Fibroblast of lung (primary cell): ENCODE measurements around the gene PHETA2. TPM values are rescaled to one million over a fixed set of nuclear protein-coding genes. Genes with fewer than 3 reads are reported as not detected.

ENCODE experiments used
- DNase-seq, 2 donors: peaks; one replicate each; pipeline versions ENCODE4 v3.0.0 to v3.0.0-alpha.2; 2010; ENCODE audit warnings: low read depth in 2 of 2
- H2AFZ ChIP-seq: 2 replicates; pipeline ENCODE4 v1.5.1; 2012; ENCODE audit warnings: low read length, control low read depth, inconsistent platforms
- H3K27ac ChIP-seq: 2 replicates; pipeline ENCODE4 v1.5.1; 2011; ENCODE audit warnings: low read length, control low read depth; ENCODE audit not compliant: insufficient read depth
- H3K27me3 ChIP-seq: 2 replicates; pipeline ENCODE4 v1.5.1; 2011; ENCODE audit warnings: mild to moderate bottlenecking, low read length; ENCODE audit not compliant: control insufficient read depth, insufficient read depth
- H3K36me3 ChIP-seq: 2 replicates; pipeline ENCODE4 v1.5.1; 2011; ENCODE audit warnings: low read length; ENCODE audit not compliant: control insufficient read depth, insufficient read depth
- H3K4me1 ChIP-seq: 2 replicates; pipeline ENCODE4 v1.5.1; 2011; ENCODE audit warnings: low read length; ENCODE audit not compliant: control insufficient read depth, insufficient read depth; ENCODE audit errors: extremely low read depth
- H3K4me2 ChIP-seq: 2 replicates; pipeline ENCODE4 v1.5.1; 2011; ENCODE audit warnings: low read length, control low read depth; ENCODE audit not compliant: insufficient read depth; ENCODE audit errors: extremely low read depth
- H3K4me3 ChIP-seq, 4 experiments: fragments of 200-600 bp in 1 of 4; sonication (generic) in 1 of 4; replicated peaks in 1 of 4; 2 replicates each; pipeline ENCODE4 v1.5.1; 2011 to 2016; ENCODE audit warnings: low read length in 4 of 4, low read depth in 3 of 4, mild to moderate bottlenecking in 3 of 4, control low read depth in 2 of 4, inconsistent platforms in 1 of 4, mixed read lengths in 1 of 4; ENCODE audit not compliant: insufficient read depth in 1 of 4; ENCODE audit errors: control extremely low read depth in 1 of 4
- H3K79me2 ChIP-seq: 2 replicates; pipeline ENCODE4 v1.5.1; 2012; ENCODE audit warnings: mild to moderate bottlenecking, low read length, inconsistent platforms; ENCODE audit not compliant: control insufficient read depth, insufficient read depth
- H3K9ac ChIP-seq: 2 replicates; pipeline ENCODE4 v1.5.1; 2011; ENCODE audit warnings: mild to moderate bottlenecking, low read length, control low read depth; ENCODE audit not compliant: insufficient read depth
- H3K9me3 ChIP-seq: 2 replicates; pipeline ENCODE4 v1.5.1; 2012; ENCODE audit warnings: low read depth, low read length; ENCODE audit not compliant: control insufficient read depth, insufficient read depth
- H4K20me1 ChIP-seq: 2 replicates; pipeline ENCODE4 v1.5.1; 2011; ENCODE audit warnings: low read length; ENCODE audit not compliant: control insufficient read depth, insufficient read depth; ENCODE audit errors: extremely low read depth
- EZH2 ChIP-seq: IDR thresholded peaks from 2 replicates; pipeline ENCODE4 v1.5.1; 2012; ENCODE audit warnings: low read length, control low read depth, mild to moderate bottlenecking; ENCODE audit errors: missing control alignments
- polyA plus RNA-seq, 2 donors: library from polyadenylated mRNA; depleted of rRNA in 1 of 2; stranded (reverse) in 1 of 2; unstranded in 1 of 2; fragments of >200 nt; gene quantifications; 2 replicates each; pipeline ENCODE4 v1.2.1, GENCODE V29; 2011 to 2012; ENCODE audit warnings: missing spikeins in 1 of 2
- total RNA-seq: library from RNA; depleted of rRNA; stranded (reverse); fragments of >200 nt; gene quantifications from 2 replicates; pipeline ENCODE4 v1.2.1, GENCODE V29; 2014
- TF ChIP-seq, protein P1 (sequence below), 2 donors: IDR thresholded peaks in 1 of 2; conservative IDR thresholded peaks in 1 of 2; 1 replicate in 1 of 2; 2 replicates in 1 of 2; pipeline ENCODE4 v1.5.1; 2011 to 2012; ENCODE audit warnings: low read length in 2 of 2, control low read depth in 1 of 2, inconsistent platforms in 1 of 2, low read depth in 1 of 2, mild to moderate bottlenecking in 1 of 2

PHETA2 gene
- total and polyA plus RNA-seq, 2 donors (not counting 1 experiment from before 2014, with no cell fraction given): 19.2 to 20.0 TPM

DNA sequence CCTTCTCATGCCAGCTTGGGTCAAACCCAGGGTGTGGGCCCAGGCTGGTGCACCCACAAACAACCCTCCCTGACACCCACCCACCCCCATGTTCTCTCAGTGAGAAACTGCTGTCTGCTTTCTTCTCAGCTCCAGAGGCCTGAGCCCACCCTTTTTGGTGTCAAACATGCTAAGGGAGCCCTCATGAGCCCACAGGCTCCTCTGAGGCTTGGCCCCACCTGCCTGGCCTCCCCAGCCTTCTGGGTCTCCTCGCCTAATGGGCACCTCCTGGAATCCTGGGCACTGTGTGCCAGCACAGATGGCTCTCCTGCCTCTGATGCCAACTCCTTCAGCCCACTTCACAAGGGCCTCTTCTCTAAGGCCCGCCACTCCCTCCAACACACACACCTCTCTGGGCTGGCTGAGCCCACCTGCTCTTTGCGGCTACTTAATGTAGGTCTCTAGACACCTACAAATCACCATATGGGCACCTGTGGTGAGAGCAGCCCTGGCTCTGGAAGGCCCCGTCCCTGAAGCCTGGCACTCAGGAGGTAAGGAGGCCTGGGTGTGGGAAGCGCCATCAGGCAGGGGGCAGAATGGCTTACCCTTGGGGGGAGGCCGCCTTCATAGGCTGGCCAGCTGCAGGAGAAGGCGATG is 7.8 kb upstream of the PHETA2 start:
- Histone ChIP-seq H3K9me3 (no peaks in the 10 kb centered on the region), H3K4me3 (no peak overlapping the region), H3K4me1 (peaks cover 4% of the 10 kb centered on the region), H3K79me2 (no peaks in the 10 kb centered on the region), H3K27ac (no peak overlapping the region), H3K27me3 (no peaks in the 10 kb centered on the region), H3K4me2 (no peak overlapping the region), H3K9ac (no peak overlapping the region), H4K20me1 (no peaks in the 10 kb centered on the region), H3K36me3 (peaks cover 8% of the 10 kb centered on the region), H2AFZ (no peak overlapping the region)
- TF ChIP-seq, protein P1, sequence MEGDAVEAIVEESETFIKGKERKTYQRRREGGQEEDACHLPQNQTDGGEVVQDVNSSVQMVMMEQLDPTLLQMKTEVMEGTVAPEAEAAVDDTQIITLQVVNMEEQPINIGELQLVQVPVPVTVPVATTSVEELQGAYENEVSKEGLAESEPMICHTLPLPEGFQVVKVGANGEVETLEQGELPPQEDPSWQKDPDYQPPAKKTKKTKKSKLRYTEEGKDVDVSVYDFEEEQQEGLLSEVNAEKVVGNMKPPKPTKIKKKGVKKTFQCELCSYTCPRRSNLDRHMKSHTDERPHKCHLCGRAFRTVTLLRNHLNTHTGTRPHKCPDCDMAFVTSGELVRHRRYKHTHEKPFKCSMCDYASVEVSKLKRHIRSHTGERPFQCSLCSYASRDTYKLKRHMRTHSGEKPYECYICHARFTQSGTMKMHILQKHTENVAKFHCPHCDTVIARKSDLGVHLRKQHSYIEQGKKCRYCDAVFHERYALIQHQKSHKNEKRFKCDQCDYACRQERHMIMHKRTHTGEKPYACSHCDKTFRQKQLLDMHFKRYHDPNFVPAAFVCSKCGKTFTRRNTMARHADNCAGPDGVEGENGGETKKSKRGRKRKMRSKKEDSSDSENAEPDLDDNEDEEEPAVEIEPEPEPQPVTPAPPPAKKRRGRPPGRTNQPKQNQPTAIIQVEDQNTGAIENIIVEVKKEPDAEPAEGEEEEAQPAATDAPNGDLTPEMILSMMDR (conservative IDR thresholded peaks at IDR 0.05 in 1 of 2, IDR thresholded peaks at IDR 0.05 in 1 of 2; ENCODE audit: low read depth in 1 of 2, low read length in 2 of 2): no peak
- no peak for TF ChIP-seq EZH2
- no peak for DNase-seq

GRCh38 chr22:42066937-42067336 is 7.1 kb upstream of the PHETA2 start:
- H3K9ac ChIP-seq: no peak overlapping the region
- no peaks in the 10 kb centered on the region for H3K27me3 ChIP-seq
- H3K4me1 ChIP-seq: peaks cover 5% of the 10 kb centered on the region
- TF ChIP-seq, protein P1 (conservative IDR thresholded peaks at IDR 0.05 in 1 of 2, IDR thresholded peaks at IDR 0.05 in 1 of 2; ENCODE audit: low read depth in 1 of 2, low read length in 2 of 2): no peak
- TF ChIP-seq EZH2: no peak
- no peak overlapping the region for H3K4me3 ChIP-seq
- no peaks in the 10 kb centered on the region for H4K20me1 ChIP-seq
- no peaks in the 10 kb centered on the region for H3K79me2 ChIP-seq
- DNase-seq: no peak
- H2AFZ ChIP-seq: no peak overlapping the region
- H3K36me3 ChIP-seq: peaks cover 8% of the 10 kb centered on the region
- no peaks in the 10 kb centered on the region for H3K9me3 ChIP-seq
- H3K4me2 ChIP-seq: no peak overlapping the region
- H3K27ac ChIP-seq: no peak overlapping the region

GRCh38 chr22:42067671-42068251 is 6.3 kb upstream of the PHETA2 start:
- peaks cover 5% of the 10 kb centered on the region for H3K4me1 ChIP-seq
- no peak overlapping the region for H2AFZ ChIP-seq
- no peak overlapping the region for H3K4me2 ChIP-seq
- no peak overlapping the region for H3K27ac ChIP-seq
- no peak for TF ChIP-seq EZH2
- TF ChIP-seq, protein P1 (conservative IDR thresholded peaks at IDR 0.05 in 1 of 2, IDR thresholded peaks at IDR 0.05 in 1 of 2; ENCODE audit: low read depth in 1 of 2, low read length in 2 of 2): no peak
- H3K27me3 ChIP-seq: no peaks in the 10 kb centered on the region
- H3K9ac ChIP-seq: no peak overlapping the region
- DNase-seq: no peak
- peaks cover 6% of the 10 kb centered on the region for H3K36me3 ChIP-seq
- H3K79me2 ChIP-seq: no peaks in the 10 kb centered on the region
- no peaks in the 10 kb centered on the region for H3K9me3 ChIP-seq
- H3K4me3 ChIP-seq: no peak overlapping the region
- no peaks in the 10 kb centered on the region for H4K20me1 ChIP-seq
